ENCODE measurements around the gene BCL2L11. TPM values are rescaled to one million over a fixed set of nuclear protein-coding genes. Genes with fewer than 3 reads are reported as not detected.

Gene BCL2L11
- total RNA-seq, 1 donor from 2014 or later = 3.7 TPM

DNA sequence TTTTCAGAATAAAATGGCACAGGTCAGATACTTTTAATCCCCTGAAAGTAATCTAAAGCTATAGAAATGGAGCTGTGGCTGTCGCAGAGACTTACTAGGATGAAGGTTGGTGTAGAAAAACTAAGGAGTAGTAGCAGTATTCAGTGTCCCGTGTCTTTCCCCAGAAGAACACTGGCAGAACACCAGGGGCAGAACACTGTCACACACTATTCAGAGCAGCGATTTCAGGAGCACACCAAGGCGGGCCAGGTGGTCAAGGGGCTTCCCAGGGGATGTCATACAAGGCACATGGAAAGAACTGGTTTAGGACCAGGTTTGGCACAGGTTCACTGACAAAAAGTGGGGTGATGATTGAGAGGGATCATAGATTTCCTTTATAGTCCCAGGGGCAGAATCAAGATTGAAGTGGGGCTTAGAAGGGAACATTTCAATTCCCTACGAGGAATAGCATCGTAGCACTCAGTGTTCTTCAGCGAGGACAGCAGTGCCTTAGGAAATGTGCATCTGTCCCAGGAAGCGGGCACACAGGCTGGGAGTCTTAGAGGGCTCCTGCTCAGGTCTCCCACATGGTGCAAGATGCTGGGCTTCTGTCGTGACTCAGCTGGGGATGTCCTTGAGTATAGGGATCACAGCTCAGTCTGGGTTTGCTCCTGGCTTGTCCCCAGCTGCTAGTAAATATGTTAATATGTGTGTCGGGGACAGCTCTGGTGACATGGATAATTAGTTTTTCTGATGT, 22.6 kb downstream of the BCL2L11 start:
- no peak for DNase-seq

DNA sequence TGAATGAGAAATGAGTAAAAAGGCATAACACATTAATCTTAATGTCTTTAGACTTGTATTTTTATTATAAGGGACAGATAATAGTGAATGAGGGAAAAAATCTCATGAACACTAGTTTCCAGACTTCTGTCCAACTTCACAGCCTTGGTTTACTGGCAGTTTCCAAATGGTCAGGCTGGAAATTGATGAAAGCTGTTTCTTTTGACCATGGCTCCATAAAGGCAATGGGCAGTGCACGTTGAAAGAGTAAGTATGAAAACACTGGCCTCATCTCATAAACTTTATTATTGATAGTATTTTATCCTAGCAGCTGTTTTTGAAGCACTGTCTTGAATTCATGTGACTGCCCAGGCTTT, 23.1 kb downstream of the BCL2L11 start:
- no peak for DNase-seq

DNA sequence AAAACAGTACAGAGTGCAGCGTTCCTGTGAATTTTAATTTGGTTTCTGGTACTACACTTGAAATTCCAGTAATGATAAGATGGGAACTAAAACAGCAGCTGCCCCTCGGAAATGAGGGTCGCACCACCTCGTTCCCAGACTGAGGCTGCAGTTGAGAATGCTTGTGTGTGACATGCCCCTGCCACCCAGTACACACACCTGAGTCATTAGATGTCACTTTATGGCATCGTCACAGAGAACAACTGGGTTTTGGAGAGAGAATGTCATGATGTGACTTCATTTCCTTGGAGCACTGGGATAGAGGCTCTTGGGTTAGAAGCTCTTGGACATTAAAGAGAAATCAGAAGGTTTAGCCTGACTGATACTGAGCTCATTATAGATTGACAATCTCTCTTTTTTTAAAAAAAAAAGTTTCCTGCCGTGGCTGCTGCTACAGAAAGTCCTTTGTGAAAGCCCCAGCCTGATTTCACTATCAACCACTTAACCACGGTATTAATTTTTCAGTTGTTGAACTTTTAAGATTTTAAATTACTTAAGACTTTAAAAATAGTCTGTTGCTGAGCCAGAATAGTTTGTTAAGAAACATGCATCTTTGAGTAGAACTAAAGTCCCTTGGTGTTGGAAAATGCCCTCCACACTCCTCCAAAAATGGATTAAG, 24.5 kb downstream of the BCL2L11 start:
- no peak for DNase-seq

DNA sequence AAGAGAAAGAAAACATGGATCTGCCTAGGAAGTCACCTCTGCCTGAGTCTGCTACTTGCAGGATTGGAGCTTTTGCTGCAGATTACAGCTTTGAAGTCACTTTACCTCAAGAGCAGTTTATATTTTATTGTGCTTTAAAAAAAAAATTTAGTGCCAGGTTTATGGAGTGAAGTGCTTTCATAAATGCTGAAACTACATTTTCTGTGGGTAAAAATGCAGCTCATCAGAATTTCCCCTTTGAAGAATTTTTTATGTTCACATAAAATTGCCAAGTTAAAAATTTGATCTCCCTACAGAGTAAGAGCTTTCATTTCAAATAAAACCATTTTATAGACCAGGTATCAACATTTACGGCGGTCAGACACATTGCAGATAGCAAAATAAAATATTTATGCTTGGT, 25.2 kb downstream of the BCL2L11 start:
- no peak for DNase-seq

DNA sequence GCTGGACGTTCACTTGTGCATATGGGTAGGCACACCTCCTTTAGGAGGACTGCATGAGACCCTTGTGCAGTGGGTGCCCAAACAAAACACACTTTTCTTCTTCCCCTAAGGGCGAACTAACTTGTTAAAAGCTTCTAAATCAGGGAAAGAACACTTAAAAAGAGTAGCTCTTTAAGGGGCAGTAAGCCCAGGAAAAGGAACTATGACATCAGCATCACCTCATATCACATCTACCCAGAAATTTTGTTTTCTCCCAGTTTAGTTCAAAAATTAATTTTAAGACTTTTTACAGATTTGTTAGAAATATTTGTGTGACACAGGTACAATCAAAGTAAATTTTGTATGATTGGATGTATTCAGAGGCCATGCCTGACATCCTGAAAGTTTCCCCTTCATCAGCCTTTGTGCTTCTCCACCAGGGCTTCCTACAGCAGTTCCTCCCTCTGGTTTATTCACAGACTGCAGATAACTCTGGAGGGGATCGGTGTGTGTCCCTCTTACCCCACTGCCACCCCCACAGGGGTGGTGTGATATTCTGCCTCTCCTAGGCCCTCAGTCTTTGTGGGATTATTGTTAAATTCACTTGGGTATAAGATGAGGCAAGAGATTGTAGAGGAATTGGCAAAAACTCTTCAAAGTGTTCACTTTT, 27.6 kb downstream of the BCL2L11 start:
- DNase-seq = no peak

DNA sequence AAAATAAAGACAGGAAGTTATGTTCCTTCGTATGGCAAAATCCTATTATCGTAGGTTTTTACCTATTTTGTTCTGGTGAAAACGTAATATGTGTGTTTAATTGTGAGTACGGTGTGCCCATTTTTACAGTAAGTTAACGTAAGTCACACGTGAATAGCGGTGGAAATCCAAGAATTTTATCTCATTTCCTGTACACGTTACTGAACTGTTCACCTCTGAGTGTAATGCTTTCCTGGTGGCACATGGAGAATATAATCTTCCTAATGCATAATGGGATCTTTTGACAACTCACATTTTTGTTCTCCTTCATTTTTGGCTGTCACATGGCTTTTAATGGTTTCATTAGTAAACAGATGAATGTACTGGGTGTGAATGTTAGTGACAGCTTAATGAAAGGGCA, 28.2 kb downstream of the BCL2L11 start:
- DNase-seq = no peak

DNA sequence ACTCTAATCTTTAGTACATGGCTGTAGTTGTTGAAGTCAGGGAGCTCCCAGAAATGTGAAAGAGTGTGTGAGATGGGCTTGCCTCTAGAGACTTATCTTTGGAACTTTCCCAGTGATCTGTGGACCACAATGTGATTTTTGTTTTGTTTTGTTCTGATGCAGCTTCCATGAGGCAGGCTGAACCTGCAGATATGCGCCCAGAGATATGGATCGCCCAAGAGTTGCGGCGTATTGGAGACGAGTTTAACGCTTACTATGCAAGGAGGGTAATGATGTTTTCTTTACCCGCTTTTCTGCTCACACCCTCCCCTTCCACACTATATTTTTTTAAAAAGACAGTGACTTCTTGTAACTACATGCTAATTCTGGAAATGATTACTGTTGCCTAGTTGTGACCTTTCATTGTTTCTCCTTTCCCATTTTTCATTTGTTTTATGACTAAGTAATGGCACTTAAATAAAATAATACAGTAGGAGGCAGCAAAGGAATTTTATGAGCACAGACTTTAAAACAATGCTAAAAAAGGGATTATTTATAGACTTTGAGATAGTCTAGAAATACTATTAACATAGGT, 29.3 kb downstream of the BCL2L11 start:
- DNase-seq = no peak

DNA sequence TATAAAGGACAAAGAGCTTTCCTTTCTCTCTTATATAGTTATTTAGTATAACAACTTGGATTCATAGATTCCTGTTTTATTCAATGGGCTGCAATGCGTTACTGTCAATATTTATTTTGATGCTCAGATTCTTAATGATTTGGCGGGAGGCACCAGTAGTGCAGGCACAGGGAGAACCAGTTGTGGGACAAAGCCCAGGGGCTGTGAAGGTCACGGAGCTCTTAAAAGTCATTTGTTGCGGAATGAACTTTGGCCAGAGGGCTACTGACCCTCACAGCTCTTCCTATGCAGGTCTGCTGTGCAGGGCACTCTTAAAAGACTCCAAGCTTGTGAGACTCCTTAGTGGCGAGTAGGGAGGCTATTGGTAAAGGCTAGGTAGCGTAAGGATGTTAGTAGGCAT, 34.0 kb downstream of the BCL2L11 start:
- DNase-seq = no peak

DNA sequence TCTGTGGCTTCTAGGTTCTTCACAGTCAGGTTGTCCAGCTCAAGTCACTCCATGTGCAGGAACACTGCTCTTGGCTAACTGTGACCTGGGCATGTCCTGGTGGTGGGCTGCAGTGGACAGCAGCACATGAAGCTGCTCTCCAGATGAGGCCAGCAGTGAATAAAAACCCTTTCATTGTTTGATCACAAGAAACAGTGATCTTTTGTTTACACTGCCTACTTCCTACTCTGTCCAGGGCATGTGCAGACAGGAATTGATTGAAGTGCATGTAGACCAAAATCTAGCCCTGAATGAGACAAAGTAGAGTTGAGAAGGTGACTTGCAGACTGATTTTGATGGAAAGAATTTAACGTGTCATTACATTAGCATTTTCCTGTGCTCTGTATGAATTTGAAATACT, 34.9 kb downstream of the BCL2L11 start:
- no peak for DNase-seq

DNA sequence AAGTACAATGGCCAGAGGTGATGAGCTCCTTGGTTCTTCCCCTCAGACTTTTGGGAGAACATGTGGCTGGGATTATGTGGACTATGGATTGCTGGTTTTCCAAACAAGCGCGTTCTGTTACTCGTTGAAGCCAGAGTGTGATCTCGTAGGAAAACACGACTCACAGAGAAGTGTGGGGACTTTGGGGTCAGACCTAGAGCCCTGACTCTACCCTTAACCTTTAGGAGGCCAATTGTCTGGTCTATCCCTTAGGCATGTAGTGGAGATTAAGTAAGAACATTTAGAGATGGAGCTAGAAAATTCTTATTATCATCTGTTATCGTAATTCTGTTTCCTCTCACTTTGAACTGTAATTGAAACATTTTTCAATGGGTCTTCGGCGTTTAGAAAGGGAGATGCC, 35.8 kb downstream of the BCL2L11 start:
- DNase-seq = no peak

DNA sequence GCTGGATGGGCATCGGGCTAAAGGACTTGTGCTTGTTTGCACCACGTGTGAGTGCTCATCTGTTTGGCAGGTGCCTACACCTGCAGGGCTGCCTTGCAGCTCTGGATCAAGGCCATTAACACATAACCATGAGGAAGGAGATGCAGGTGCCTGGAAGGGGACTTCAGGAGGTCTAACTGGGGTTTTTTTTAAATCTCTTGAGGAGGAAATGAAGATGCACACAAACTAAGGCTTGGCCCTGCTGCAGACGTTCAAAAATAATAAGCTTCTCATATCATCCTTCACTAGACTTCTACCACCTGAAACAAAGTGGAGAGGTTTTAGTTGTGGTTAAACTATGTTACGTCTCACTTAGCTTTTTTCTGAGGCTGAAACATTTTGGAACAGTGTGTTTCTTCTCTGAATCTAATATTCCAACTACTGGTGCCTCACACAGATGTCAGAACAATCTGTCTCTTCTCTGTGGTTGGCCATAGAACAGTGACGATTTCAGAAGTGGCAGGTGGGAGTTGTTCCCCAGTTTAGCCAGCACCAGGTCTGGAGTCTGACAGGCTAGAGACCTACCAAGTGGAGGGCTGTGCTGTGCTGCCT, 36.5 kb downstream of the BCL2L11 start:
- DNase-seq = no peak

DNA sequence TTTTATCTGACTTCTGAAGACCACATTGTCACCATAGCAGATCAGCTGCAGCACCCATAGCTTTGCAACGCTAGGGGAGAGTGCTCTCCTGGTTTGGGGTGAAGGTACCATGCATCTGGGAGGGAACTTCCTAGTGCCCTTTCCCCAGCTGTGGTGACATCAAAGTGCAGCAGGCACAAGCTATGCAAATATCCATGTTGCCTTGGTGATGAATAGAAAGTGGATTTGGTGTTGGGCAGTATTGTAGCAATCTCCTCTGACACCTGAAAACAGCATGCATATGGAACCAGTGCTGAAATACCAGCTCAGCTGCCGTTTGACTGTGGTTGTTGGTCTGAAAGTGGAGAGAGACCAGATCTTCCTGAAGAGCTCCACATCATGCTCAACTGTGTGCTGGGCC, 37.1 kb downstream of the BCL2L11 start:
- DNase-seq = no peak

DNA sequence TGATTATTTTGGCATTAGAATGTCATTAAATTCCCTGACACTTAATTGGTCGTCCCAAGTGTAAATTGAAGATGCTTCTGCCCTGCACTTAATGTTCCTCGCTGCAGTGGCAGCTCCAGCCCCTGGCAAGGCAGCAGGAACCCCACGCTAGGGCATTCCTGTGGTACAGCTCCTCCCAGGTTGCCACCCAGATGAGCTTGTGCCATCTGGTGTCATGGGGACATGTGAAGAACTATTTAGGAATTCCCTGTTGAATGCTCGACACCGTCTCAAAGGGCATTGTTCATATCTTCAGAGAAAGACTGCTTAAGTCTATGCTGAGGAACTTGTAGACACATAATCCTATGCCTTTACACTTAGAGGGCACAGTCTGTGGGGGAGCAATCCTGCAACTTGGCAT, 38.9 kb downstream of the BCL2L11 start:
- DNase-seq = no peak

DNA sequence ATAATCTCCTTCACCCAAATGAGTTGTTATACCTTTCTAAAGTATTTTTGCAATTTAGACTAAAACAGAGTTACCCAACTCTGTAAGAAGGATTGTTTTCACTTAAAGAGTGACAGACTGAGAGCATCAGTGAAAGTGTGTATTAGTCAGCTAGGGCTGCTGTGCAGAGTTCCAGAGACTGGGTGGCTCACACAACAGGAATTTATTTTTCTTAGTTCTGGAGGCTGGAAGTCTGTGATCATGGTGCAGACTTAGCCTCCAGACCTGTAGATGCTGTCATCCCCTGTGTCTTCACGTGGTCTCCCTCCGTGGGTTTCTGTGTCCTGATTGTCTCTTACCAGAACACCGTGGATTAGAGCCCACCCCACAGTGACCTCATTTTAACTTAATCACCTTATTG, 40.0 kb downstream of the BCL2L11 start:
- no peak for DNase-seq

DNA sequence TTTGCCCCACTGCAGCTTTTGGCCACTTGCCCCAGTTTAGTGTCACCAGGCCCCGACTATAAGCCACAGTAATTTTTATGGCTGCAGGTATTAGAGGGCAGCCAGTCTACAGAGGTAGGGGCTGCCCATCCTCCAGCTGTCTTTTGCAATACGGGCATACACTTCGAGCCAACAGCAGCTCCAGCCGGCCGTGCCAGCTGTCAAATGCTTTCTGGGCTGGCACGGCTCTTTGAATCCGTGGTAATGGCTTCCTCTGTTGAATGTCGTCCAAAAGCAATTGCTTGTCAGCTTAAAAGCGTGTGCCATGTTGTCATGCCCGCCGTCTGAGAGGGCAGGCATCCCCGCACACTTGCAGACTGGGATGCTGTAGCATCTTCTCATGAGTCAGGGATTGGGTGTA, 41.3 kb downstream of the BCL2L11 start:
- DNase-seq = no peak

DNA sequence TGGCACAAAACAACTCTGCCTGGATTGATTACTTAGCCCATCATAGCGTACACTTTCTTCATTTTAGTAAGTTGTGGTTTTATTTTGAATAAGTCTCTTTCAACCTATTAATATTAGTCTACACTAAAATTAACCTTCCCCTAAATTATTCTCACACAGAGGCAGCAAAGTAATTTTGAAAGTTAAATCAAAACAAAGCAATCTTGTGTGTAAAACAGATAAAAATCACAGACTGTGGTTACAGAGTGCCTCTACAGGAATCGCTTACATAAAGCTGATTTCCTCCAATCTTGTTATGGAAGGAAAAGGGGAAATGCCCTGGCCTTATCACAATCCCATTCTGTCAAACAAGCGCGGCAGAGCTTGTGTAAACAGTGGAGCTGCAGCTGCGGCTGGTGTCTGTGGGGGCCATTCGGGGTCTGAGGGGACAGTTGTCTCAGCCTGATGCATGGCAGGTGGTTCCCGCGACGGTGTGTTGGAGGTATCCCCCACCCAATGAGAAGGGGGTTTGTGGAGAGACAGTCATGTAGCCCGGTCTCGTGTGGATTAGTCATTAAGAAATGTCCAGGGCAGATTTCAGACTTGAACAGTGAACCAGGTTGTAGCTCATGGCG, 42.1 kb downstream of the BCL2L11 start:
- no peak for DNase-seq

DNA sequence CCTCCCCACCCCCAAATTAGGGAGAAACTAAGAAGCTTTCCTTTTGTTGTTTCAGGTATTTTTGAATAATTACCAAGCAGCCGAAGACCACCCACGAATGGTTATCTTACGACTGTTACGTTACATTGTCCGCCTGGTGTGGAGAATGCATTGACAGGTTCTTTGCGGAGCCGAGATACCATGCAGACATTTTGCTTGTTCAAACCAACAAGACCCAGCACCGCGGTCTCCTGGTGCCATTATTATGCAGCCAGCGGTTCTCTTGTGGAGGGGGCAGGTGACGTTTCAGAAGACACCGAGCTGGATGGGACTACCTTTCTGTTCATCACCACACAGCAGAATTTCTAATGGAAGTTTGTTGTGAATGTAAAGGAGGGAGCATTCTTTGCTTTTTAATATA, 43.4 kb downstream of the BCL2L11 start:
- DNase-seq = no peak

DNA sequence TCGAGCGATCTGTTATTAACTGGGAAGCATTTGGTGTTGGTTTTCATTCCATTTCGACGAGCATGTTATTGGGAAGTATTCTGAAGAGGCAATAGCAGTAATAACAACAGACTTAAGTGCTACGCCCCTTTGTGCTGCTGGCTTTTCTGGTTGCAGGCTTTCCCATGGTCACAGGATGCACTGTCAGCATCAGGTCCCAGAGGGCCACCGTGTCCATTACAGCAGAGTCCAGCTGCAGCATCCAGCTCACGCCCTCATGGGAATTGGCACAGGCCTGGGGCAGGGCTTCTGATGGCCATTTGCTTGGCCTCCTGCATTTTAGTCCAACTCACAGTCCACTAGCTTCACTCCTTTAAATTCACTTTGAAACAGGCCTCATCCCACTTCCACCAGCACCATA, 44.4 kb downstream of the BCL2L11 start:
- no peak for DNase-seq

DNA sequence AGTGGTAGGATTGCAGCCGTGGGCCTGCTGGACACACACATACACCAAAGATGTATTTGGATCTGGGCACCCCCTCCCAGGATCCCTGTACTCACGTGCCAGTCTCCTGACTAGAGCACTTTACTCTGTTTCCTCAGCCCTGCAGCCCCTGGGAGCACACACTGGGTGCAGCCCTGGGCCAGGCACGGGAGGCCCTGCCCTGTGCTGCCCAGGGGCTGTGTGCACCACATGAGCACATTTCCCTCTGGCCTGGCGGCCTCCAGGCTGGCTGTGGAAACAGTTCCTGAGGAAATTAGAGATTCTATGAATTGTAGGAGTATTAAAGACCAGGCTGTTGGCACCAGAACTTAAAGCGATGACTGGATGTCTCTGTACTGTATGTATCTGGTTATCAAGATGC, 45.4 kb downstream of the BCL2L11 start:
- DNase-seq = no peak

DNA sequence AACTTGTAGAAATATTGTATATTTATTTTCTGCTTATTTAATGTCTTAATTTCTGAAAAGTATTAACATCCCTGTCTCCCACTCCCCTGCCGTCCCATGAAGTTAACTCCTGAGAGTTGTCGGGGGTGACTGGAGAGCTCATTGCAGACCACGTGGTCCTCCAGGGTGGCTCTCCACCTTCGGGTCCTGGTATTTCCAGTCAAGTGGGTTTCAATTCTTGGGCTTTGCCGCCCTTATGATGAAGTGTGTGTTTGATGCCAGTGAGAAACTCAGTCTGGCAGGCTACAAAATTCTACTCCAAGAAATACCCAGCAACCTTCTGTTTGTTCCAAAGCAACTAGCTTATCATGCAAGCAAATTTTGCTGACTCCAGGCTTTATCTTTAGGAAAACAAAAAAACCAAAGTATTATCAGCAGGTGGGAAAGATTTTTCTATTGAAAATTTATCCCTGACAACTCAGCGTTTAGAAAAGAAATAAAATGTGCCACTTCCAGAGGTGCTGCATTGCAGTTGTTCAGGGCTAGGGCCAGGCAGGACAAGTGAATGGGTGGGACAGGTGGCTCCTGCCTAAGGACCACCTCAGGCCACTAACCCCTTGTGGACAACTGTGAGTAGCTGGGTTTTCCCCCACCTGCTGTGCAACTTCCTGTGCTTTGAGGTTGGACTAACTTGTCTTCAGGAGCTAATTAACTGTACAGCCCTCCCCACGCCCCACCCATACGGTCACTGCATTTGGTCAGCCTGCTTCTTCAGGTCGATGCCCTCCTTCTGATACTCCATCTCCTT, 46.6 kb downstream of the BCL2L11 start:
- no peak for DNase-seq

DNA sequence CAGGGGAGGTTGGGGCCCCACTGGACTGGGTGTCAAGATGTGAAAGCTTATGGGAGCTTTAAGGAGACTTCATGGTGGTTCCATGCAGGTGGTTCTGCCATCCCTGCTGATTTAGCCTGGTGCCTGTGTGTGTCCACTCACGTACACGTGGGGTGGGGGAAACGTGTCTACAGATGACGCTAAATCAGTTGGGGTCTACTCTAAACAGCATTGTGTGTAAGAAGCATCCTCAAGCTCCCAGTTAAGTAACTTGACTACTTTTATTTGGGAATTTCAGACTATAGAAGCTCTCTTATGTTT, 47.1 kb downstream of the BCL2L11 start:
- DNase-seq = no peak
